Activated CD8-positive, alpha-beta memory T cell treated with anti-CD3 and anti-CD28 coated beads, Interleukin-2, amount 10 ng/mL, durations not matched to agents 7 days and 5 days (primary cell): ENCODE data around the gene SLC7A11. TPM values are rescaled to one million over a fixed set of nuclear protein-coding genes. Genes with fewer than 3 reads are reported as not detected.
A peak's percentile ranks its signal among the peaks of the same experiment; 100 is the strongest.

Experiments used
- ATAC-seq: fragments of 150-1000 bp; cut with Tn5 transposase; one replicate; pipeline ENCODE4 v1.10.0; 2021; ENCODE audit warnings: moderate library complexity
- CTCF ChIA-PET: fragments of 350-600 bp; sonication (Branson Sonifier 250); formaldehyde crosslinking; loops from one replicate; lab custom pipeline; 2021; ENCODE audit warnings: antibody characterized with exemption; lab: Charles Lee
- DNase-seq: peaks from one replicate; pipeline ENCODE4 v3.0.0-alpha.2; 2020
- H3K27ac Mint-ChIP-seq: one replicate; pipeline ENCODE4 v1.8.0; 2021; ENCODE audit warnings: mild to moderate bottlenecking, mixed read lengths
- H3K27me3 Mint-ChIP-seq: one replicate; pipeline ENCODE4 v1.8.0; 2021; ENCODE audit warnings: mixed read lengths
- H3K36me3 Mint-ChIP-seq: one replicate; pipeline ENCODE4 v1.8.0; 2021; ENCODE audit warnings: mild to moderate bottlenecking, mixed read lengths
- H3K4me1 Mint-ChIP-seq: one replicate; pipeline ENCODE4 v1.8.0; 2021; ENCODE audit warnings: mixed read lengths
- H3K4me3 Mint-ChIP-seq: one replicate; pipeline ENCODE4 v1.8.0; 2021; ENCODE audit warnings: mild to moderate bottlenecking, moderate library complexity, mixed read lengths
- H3K9me3 Mint-ChIP-seq: one replicate; pipeline ENCODE4 v1.8.0; 2022; ENCODE audit warnings: low read depth, mixed read lengths
- total RNA-seq, 2 experiments: library from RNA; stranded (reverse); gene quantifications; one replicate each; pipeline ENCODE4 v1.2.3, GENCODE V29; 2021

Gene SLC7A11
- 1 to 10 TPM; 5.2 to 6.7 TPM for total RNA-seq

- CTCF ChIA-PET, result interaction anchor here (1.4 kb wide), 1 partner anchor 33 kb away, joined by 3 read pairs; no protein-coding TSS in a partner anchor
- H3K4me1 Mint-ChIP-seq, result peaks cover 17% of the 10 kb centered on the region
- H3K36me3 Mint-ChIP-seq, result peaks cover 4% of the 10 kb centered on the region
- no peaks in the 10 kb centered on the region for H3K9me3 Mint-ChIP-seq
- ATAC-seq (peak; percentile 94), DNase-seq (peak; percentile 81)
- H3K27me3 Mint-ChIP-seq, result no peaks in the 10 kb centered on the region
- H3K4me3 Mint-ChIP-seq, result peak within 1 kb of the TSS; percentile 85
- peak within 1 kb of the TSS; percentile 98 for H3K27ac Mint-ChIP-seq
These were observed at the start of gene SLC7A11 for GRCh38 chr4:138242076-138242833. Gene SLC7A11 (minus strand): TSS chr4:138242349. CDS start chr4:138242069, 280 bp downstream.

DNA sequence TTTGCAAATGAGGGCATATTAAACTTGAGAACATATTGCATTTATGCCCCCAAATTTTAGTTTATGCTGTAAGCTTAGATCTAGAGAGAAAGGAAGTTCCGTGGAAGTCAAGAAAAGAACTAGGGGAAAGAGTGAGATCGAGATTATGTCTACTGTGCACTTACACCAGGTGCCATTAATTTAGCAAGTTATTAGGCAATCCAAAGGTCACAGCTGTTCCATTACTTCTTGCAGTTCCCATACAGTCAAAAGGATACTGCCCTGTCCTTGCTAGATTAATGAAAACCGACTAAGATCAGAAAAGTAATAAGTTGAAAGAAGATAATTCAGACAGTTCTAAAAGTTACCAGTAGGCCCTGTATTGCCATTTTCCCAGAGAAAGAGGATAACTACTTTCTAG is 49.3 kb upstream of the SLC7A11 start:
- Mint-ChIP-seq H3K9me3 (no peaks in the 10 kb centered on the region), H3K27me3 (no peaks in the 10 kb centered on the region), H3K27ac (no peak overlapping the region), H3K4me1 (no peaks in the 10 kb centered on the region), H3K4me3 (no peak overlapping the region), H3K36me3 (no peaks in the 10 kb centered on the region)
- no peak for ATAC-seq
- CTCF ChIA-PET, result no interaction called here
- DNase-seq, result no peak

- H3K4me3 Mint-ChIP-seq, result no peak overlapping the region
- no peaks in the 10 kb centered on the region for H3K36me3 Mint-ChIP-seq
- H3K9me3 Mint-ChIP-seq, result no peaks in the 10 kb centered on the region
- DNase-seq (no peak), ATAC-seq (no peak)
- H3K27me3 Mint-ChIP-seq, result no peaks in the 10 kb centered on the region
- no peaks in the 10 kb centered on the region for H3K4me1 Mint-ChIP-seq
- H3K27ac Mint-ChIP-seq, result no peak overlapping the region
- CTCF ChIA-PET, result no interaction called here
These were observed 48.7 kb upstream of the SLC7A11 start for GRCh38 chr4:138290805-138291204.

DNA sequence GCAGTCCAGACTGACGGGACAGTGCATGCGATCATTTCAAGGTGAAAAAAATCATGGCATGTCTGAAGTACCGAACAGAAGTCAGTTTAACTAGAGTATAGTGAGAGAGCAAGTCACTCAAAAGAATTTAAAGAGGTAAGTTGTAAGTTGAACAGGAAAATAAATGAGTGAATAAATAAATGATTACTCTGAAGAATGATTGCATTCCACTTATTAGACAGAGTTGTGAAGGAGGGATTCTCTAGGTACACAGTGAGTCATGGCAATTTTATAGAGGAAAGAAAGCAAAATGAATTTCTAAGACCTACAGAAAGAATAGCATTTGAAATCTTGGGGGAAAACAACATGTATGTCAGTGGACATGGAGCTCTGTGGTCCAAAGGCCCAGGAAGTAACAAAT is 37.1 kb upstream of the SLC7A11 start:
- CTCF ChIA-PET, result no interaction called here
- no peak overlapping the region for H3K27ac Mint-ChIP-seq
- H3K27me3 Mint-ChIP-seq, result no peaks in the 10 kb centered on the region
- no peak overlapping the region for H3K4me3 Mint-ChIP-seq
- DNase-seq, result no peak
- H3K36me3 Mint-ChIP-seq, result no peaks in the 10 kb centered on the region
- no peaks in the 10 kb centered on the region for H3K4me1 Mint-ChIP-seq
- no peaks in the 10 kb centered on the region for H3K9me3 Mint-ChIP-seq
- no peak for ATAC-seq

DNA sequence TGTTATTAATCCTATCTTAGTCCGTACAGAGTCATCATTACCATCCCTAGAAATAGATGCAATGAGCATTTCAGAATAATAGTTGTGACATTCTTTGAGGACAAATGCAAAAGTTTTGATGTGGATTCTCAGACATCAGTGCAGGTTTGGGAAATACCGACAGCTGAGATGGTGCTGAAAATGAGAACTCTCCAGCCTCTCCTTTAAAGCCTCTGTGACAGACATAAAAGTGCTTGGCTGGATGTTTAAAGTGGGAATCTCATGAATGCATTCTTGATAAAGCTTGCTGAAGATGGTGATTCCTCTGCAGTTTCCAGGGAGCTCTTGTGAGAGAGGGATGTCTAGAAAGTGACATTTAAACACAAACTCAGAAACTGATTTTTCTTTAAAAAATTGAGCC is 35.0 kb upstream of the SLC7A11 start:
- no peak overlapping the region for H3K4me3 Mint-ChIP-seq
- no peaks in the 10 kb centered on the region for H3K36me3 Mint-ChIP-seq
- CTCF ChIA-PET, result interaction anchor here (1.4 kb wide), 1 partner anchor 187 kb away, joined by 3 read pairs; no protein-coding TSS in a partner anchor
- H3K27me3 Mint-ChIP-seq, result peaks cover 2% of the 10 kb centered on the region
- DNase-seq (no peak), ATAC-seq (no peak)
- no peaks in the 10 kb centered on the region for H3K4me1 Mint-ChIP-seq
- H3K9me3 Mint-ChIP-seq, result no peaks in the 10 kb centered on the region
- H3K27ac Mint-ChIP-seq, result no peak overlapping the region

DNA sequence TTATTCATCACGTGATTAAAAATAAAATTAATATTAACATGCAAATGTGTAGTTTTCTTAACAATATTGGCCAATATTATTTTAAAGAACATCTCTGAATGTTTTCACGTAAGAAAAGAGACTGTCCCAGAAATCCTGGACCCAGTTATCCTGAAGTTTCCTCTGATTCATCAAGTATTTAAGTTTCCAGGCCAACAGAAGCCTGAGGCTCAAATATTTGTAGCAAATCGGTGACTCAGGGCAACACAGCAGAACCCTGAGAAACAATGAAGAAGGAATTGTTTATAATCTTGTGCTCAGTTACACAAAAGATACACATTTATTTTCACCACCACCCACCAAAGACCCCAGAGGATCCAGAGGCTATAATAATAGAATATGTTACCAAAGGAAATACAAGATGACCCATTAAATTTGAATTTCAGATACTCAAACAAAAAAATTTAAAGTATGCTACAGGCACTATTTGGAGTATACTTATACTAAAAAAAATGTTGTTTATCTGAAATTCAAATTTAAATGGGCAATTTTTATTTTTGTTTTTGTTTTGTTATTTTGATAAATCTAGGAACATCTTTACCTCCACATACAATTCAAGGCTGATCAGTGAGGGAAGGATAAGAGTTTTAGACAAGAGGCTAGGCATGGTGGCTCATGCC is 33.9 kb upstream of the SLC7A11 start:
- DNase-seq (no peak), ATAC-seq (no peak)
- H3K4me3 Mint-ChIP-seq, result no peak overlapping the region
- H3K4me1 Mint-ChIP-seq, result no peaks in the 10 kb centered on the region
- H3K9me3 Mint-ChIP-seq, result no peaks in the 10 kb centered on the region
- CTCF ChIA-PET, result no interaction called here
- peaks cover 2% of the 10 kb centered on the region for H3K27me3 Mint-ChIP-seq
- no peaks in the 10 kb centered on the region for H3K36me3 Mint-ChIP-seq
- no peak overlapping the region for H3K27ac Mint-ChIP-seq

GRCh38 chr4:138275216-138275615 is 33.1 kb upstream of the SLC7A11 start:
- Mint-ChIP-seq H3K36me3 (no peaks in the 10 kb centered on the region), H3K4me1 (no peaks in the 10 kb centered on the region), H3K4me3 (no peak overlapping the region), H3K27me3 (peaks cover 2% of the 10 kb centered on the region), H3K27ac (no peak overlapping the region), H3K9me3 (no peaks in the 10 kb centered on the region)
- ATAC-seq, result no peak
- CTCF ChIA-PET, result no interaction called here
- no peak for DNase-seq

DNA sequence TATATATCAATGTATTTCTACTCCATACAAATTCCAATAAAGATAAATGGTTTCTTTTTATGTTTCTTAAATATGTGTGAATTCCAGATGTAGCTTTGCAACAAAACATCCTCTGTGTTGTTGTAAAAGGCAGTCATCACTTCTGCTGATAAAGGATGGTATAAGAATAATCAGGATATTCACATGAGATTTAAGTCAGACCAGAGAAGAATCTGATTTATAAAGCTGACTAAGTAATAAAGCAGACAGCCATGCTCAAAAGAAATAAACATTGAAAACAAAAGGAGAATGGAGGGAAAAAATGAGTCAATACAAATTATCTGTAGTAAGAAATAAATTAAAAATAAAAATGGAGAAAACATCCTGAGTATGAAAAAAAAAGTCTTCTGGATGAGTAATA is 27.0 kb upstream of the SLC7A11 start:
- no peak for ATAC-seq
- Mint-ChIP-seq H3K27ac (no peak overlapping the region), H3K4me3 (no peak overlapping the region), H3K9me3 (no peaks in the 10 kb centered on the region), H3K36me3 (no peaks in the 10 kb centered on the region), H3K4me1 (no peaks in the 10 kb centered on the region), H3K27me3 (peaks cover 2% of the 10 kb centered on the region)
- DNase-seq, result no peak
- CTCF ChIA-PET, result no interaction called here

DNA sequence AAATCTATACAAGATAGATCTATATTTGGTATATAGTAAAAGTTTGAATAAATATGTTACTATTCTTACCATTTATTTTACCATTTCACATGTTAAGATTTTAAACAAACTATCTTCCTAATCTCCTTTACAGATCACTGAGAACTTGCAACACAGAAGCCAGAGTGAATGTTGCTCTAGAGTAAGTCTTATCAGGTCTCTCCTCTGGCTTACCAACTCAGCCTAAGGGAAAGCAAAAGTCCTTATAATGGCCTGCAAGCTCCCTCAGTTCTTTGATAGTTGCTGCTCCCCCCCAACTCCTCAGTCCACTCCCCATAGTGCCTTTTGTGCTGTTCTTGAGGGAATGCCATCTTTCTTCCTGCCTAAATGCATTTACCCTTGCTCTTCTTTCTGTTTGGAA is 25.7 kb upstream of the SLC7A11 start:
- H3K27ac Mint-ChIP-seq, result no peak overlapping the region
- DNase-seq (no peak), ATAC-seq (no peak)
- H3K9me3 Mint-ChIP-seq, result no peaks in the 10 kb centered on the region
- CTCF ChIA-PET, result no interaction called here
- peaks cover 3% of the 10 kb centered on the region for H3K27me3 Mint-ChIP-seq
- no peaks in the 10 kb centered on the region for H3K4me1 Mint-ChIP-seq
- no peak overlapping the region for H3K4me3 Mint-ChIP-seq
- H3K36me3 Mint-ChIP-seq, result no peaks in the 10 kb centered on the region

GRCh38 chr4:138266948-138267347 is 24.8 kb upstream of the SLC7A11 start:
- Mint-ChIP-seq H3K9me3 (no peaks in the 10 kb centered on the region), H3K4me1 (no peaks in the 10 kb centered on the region), H3K27ac (no peak overlapping the region), H3K36me3 (no peaks in the 10 kb centered on the region), H3K27me3 (peaks cover 2% of the 10 kb centered on the region), H3K4me3 (no peak overlapping the region)
- CTCF ChIA-PET, result no interaction called here
- ATAC-seq, result no peak
- DNase-seq, result no peak

DNA sequence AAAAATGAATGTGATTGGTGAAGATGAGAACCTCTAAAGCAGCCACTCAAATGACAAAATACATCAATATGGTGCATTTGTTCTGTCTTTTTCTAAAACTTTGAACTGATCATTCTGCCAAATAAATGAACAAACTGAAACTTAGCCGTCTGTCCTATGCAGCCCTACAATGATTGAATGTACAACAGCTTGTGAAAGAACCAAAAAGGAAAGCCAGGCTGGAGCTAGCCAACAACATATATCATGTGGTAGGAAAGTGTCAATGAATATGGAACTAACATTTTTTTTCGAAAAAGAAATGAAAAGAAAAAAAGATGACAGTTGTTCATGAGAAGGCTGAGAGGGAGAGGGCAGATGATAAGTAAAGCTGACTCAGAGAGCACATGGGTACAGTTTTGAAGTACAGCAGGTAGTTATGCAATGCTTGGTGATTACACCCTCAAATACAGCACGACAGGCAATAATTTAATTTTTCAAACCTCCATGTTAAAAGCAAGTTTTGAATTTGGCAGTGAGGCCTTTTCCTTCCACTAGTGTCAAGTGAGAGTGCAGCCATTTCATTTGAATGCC is 21.2 kb upstream of the SLC7A11 start:
- Mint-ChIP-seq H3K4me3 (no peak overlapping the region), H3K27me3 (peaks cover 18% of the 10 kb centered on the region), H3K9me3 (no peaks in the 10 kb centered on the region), H3K4me1 (no peaks in the 10 kb centered on the region), H3K36me3 (no peaks in the 10 kb centered on the region), H3K27ac (no peak overlapping the region)
- no peak for DNase-seq
- CTCF ChIA-PET, result no interaction called here
- no peak for ATAC-seq

DNA sequence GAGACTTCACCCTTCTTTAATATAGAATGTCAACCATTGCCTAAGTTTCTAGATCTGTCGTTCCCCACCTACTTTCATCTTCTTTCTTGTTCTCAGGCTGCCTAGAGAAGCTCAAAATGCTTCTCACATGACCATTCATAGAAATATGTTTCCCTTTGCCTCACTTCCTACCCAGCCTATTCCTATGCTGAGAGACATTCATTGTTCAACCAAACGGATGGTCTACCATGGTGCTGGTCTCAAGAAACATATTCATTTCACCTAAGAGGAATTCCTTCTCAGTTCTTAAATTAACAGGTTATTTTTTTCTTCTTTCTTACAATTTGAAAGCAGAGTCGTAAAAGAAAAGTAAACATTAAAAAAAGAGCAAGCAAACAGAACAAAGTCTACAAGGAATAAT is 20.3 kb upstream of the SLC7A11 start:
- Mint-ChIP-seq H3K9me3 (no peaks in the 10 kb centered on the region), H3K27ac (no peak overlapping the region), H3K4me3 (no peak overlapping the region), H3K27me3 (peaks cover 22% of the 10 kb centered on the region), H3K4me1 (no peaks in the 10 kb centered on the region), H3K36me3 (no peaks in the 10 kb centered on the region)
- no peak for ATAC-seq
- no peak for DNase-seq
- CTCF ChIA-PET, result no interaction called here

DNA sequence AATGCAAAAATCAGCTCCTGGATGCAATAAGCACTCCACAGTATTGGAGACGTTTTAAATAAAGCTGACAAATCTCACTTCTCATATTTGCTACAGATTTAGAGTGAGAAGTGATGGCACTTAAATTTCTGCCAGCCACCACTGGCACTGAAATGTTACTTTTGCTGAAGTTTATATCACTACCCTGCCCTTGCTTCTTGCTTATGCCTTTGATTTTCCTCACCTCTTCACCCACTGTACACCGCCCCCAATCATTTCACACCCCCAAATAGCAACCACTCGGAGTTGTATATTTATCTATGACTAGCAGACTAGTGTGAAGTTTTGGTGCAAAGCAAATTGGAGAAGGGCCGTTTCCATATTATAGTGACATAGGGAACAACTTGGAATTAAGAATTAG is 19.9 kb upstream of the SLC7A11 start:
- H3K36me3 Mint-ChIP-seq, result no peaks in the 10 kb centered on the region
- no peaks in the 10 kb centered on the region for H3K9me3 Mint-ChIP-seq
- DNase-seq, result no peak
- H3K4me3 Mint-ChIP-seq, result no peak overlapping the region
- ATAC-seq, result no peak
- CTCF ChIA-PET, result no interaction called here
- no peaks in the 10 kb centered on the region for H3K4me1 Mint-ChIP-seq
- H3K27ac Mint-ChIP-seq, result no peak overlapping the region
- peaks cover 22% of the 10 kb centered on the region for H3K27me3 Mint-ChIP-seq

DNA sequence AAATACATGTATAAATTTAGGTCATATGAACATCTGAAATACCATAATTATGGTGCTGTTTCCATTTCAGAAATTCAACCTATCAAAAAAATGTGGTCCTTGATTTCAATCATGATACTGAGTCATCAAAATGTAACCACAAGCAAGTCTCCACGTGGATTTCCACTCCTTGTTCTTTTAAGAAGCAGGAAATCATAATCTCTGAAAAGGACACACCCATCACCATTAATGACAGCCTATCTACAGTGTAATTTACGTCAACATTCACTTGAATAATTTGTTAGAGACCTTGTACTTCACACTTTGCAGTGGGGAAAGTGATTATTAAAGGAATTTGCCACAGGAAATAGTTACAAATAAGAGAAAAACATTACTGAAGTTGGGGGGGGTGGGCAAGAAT is 17.7 kb upstream of the SLC7A11 start:
- DNase-seq, result no peak
- peaks cover 22% of the 10 kb centered on the region for H3K27me3 Mint-ChIP-seq
- no peak overlapping the region for H3K4me3 Mint-ChIP-seq

More for the DNA sequence above, 17.7 kb upstream of the SLC7A11 start:
- Mint-ChIP-seq H3K9me3 (no peaks in the 10 kb centered on the region), H3K4me1 (peaks cover 2% of the 10 kb centered on the region), H3K27ac (no peak overlapping the region), H3K36me3 (no peaks in the 10 kb centered on the region)
- CTCF ChIA-PET, result no interaction called here
- no peak for ATAC-seq
